Subcutaneous abdominal adipose tissue (tissue), 5 donors: Measurements from ENCODE around the gene OR4D2.
"Not testable (repeated sequence)": the region's sequence is repeated elsewhere in the genome, so short reads cannot be mapped to it uniquely, and the experiment has no call there.

Source experiments
- H3K27ac ChIP-seq: one replicate; pipeline ENCODE4 v1.7.0; 2013; ENCODE audit warnings: low read depth, mild to moderate bottlenecking, inconsistent platforms, low read length, moderate library complexity
- H3K27me3 ChIP-seq, 5 donors: one replicate each; pipeline ENCODE4 v1.7.0; 2013; ENCODE audit warnings: low read length in 5 of 5, inconsistent platforms in 1 of 5; ENCODE audit not compliant: control insufficient read depth in 5 of 5, insufficient read depth in 4 of 5
- H3K36me3 ChIP-seq, 5 donors: one replicate each; pipeline ENCODE4 v1.7.0; 2013; ENCODE audit warnings: low read length in 5 of 5; ENCODE audit not compliant: control insufficient read depth in 5 of 5, insufficient read depth in 5 of 5
- H3K4me1 ChIP-seq, 5 donors: one replicate each; pipeline ENCODE4 v1.7.0; 2013; ENCODE audit warnings: low read length in 5 of 5, mild to moderate bottlenecking in 3 of 5, moderate library complexity in 1 of 5; ENCODE audit not compliant: control insufficient read depth in 5 of 5, insufficient read depth in 5 of 5
- H3K4me3 ChIP-seq, 5 donors: one replicate each; pipeline ENCODE4 v1.7.0; 2013; ENCODE audit warnings: low read length in 5 of 5, low read depth in 1 of 5
- H3K9ac ChIP-seq, 5 donors: one replicate each; pipeline ENCODE4 v1.7.0; 2013; ENCODE audit warnings: low read length in 5 of 5, mild to moderate bottlenecking in 4 of 5, moderate library complexity in 3 of 5
- H3K9me3 ChIP-seq, 5 donors: one replicate each; pipeline ENCODE4 v1.7.0; 2013; ENCODE audit warnings: low read length in 5 of 5; ENCODE audit not compliant: control insufficient read depth in 5 of 5
- donor health status: healthy.
- donor health status: healthy.
- donor health status: healthy.
- donor health status: healthy.
- donor health status: healthy.

The OR4D2 gene

GRCh38 chr17:58166682-58167081 lies at the start of gene OR4D2:
Gene OR4D2 (plus strand): TSS chr17:58166982. CDS start chr17:58169656, 2,674 bp downstream.
- H3K27me3 ChIP-seq, result peaks cover 0 to 10% (median 6%) of the 10 kb centered on the region in 5 donors
- H3K27ac ChIP-seq, result no peak within 1 kb of the TSS
- no peaks in the 10 kb centered on the region for H3K9me3 ChIP-seq
- H3K4me3 ChIP-seq, result no peak within 1 kb of the TSS
- H3K36me3 ChIP-seq, result no peaks in the 10 kb centered on the region
- no peaks in the 10 kb centered on the region for H3K4me1 ChIP-seq
- H3K9ac ChIP-seq, result no peak within 1 kb of the TSS

DNA sequence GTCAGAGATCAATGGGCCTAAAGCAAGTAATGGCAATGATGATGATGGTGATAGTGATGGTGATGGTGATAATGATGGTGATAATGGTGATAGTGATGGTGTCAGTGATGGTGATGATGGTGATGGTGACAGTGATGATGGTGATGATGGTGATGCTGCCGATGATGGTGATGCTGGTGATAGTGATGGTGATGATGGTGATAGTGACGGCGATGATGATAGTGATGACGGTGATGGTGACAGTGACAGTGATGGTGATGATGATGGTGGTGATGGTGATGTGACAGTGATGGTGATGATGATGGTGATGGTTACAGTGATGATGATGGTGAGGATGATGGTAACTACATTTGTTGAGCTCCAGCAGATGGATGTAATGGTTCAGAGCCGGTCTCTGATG lies 49.4 kb upstream of the OR4D2 start:
- Histone ChIP-seq H3K27ac (no peak overlapping the region), H3K27me3 (peaks cover 3 to 13% (median 12%) of the 10 kb centered on the region in 5 donors), H3K4me1 (no peaks in the 10 kb centered on the region), H3K9me3 (no peaks in the 10 kb centered on the region), H3K9ac (no peak overlapping the region), H3K4me3 (no peak overlapping the region), H3K36me3 (no peaks in the 10 kb centered on the region)

DNA sequence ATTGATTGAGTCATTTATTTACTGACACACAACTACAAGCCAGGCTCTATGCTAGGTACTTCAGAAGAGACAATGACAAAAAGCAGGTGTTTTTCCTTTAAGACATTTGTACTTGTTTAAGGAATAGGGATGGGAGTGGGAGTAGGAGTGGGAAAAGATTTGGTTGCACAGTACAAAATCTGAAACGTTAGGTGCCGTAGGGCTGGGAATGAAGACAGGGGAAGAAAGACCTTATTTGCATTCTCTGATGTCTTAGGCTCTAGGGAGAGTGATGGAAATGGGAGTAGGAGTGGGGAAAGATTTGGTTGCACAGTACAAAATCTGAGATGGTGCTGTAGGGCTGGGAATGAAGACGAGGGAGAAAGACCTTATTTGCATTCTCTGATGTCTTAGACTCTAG lies 47.3 kb upstream of the OR4D2 start:
- peaks cover 3 to 13% (median 12%) of the 10 kb centered on the region in 5 donors for H3K27me3 ChIP-seq
- H3K4me3 ChIP-seq, result no peak overlapping the region
- H3K4me1 ChIP-seq, result no peaks in the 10 kb centered on the region
- H3K9ac ChIP-seq, result no peak overlapping the region
- no peak overlapping the region for H3K27ac ChIP-seq
- no peaks in the 10 kb centered on the region for H3K36me3 ChIP-seq
- H3K9me3 ChIP-seq, result no peaks in the 10 kb centered on the region

- Histone ChIP-seq H3K9ac (no peak overlapping the region), H3K4me1 (no peaks in the 10 kb centered on the region), H3K9me3 (no peaks in the 10 kb centered on the region), H3K4me3 (no peak overlapping the region), H3K27me3 (peaks cover 2 to 13% (median 10%) of the 10 kb centered on the region in 5 donors), H3K36me3 (no peaks in the 10 kb centered on the region), H3K27ac (no peak overlapping the region)
Observed at GRCh38 chr17:58120195-58120822, 46.5 kb upstream of the OR4D2 start.

DNA sequence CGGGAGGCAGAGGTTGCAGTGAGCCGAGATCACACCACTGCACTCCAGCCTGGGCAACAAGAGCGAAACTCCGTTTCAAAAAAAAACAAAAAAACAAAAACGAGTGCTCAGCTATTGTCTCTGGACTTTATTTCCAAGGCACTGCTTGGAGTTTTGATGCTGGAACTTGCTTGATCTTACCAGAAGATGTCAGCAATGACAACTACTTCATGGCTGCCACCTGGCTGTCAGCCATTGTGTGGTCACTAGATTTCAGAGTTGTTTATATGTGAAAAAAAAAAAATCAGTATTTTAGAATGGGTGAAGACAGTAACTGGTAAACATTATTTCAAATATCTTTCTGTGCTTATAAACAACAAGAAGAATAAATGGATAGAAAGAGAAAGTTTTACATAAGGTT lies 44.9 kb upstream of the OR4D2 start:
- Histone ChIP-seq H3K9me3 (no peaks in the 10 kb centered on the region), H3K4me1 (no peaks in the 10 kb centered on the region), H3K9ac (no peak overlapping the region), H3K27ac (no peak overlapping the region), H3K36me3 (no peaks in the 10 kb centered on the region), H3K27me3 (peaks cover 0 to 7% (median 2%) of the 10 kb centered on the region in 5 donors), H3K4me3 (no peak overlapping the region)

DNA sequence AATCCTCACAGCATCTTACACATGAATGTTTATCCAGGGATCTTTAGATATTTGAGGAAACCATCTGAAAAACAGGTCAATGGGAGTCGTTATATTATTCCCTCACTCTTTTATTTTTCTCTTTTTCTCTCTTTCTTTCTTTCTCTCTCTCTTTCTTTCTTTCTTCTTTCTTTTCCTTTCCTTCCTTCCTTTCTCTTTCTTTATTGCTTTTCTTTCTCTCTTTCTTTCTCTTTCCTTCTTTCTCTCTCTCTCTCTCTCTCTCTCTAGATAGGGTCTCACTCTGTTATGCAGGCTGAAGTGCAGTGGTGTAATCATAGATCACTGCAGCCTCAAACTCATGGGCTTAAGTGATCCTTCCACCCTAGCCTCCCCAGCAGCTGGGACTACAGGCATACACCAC lies 38.9 kb upstream of the OR4D2 start:
- Histone ChIP-seq H3K36me3 (no peaks in the 10 kb centered on the region), H3K4me1 (no peaks in the 10 kb centered on the region), H3K4me3 (no peak overlapping the region), H3K9me3 (no peaks in the 10 kb centered on the region), H3K27me3 (peaks cover 2 to 4% (median 4%) of the 10 kb centered on the region in 5 donors), H3K9ac (no peak overlapping the region), H3K27ac (no peak overlapping the region)

DNA sequence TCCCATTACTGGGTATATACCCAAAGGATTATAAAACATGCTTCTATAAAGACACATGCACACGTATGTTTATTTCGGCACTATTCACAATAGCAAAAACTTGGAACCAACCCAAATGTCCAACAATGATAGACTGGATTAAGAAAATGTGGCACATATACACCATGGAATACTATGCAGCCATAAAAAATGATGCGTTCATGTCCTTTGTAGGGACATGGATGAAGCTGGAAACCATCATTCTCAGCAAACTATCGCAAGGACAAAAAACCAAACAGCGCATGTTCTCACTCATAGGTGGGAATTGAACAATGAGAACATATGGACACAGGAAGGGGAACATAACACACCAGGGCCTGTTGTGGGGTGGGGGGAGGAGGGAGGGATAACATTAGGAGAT lies 34.1 kb upstream of the OR4D2 start:
- not testable (repeated sequence) for H3K4me3 ChIP-seq, H3K9ac ChIP-seq, H3K27ac ChIP-seq, H3K36me3 ChIP-seq, H3K4me1 ChIP-seq
- Histone ChIP-seq H3K27me3 (peaks cover 0 to 17% (median 8%) of the 10 kb centered on the region in 5 donors), H3K9me3 (peaks cover 0 to 14% (median 5%) of the 10 kb centered on the region in 5 donors)

GRCh38 chr17:58136669-58137279 lies 30.0 kb upstream of the OR4D2 start:
- Histone ChIP-seq H3K9ac (no peak overlapping the region), H3K4me1 (no peaks in the 10 kb centered on the region), H3K27me3 (peaks cover 0 to 13% (median 4%) of the 10 kb centered on the region in 5 donors), H3K27ac (no peak overlapping the region), H3K4me3 (no peak overlapping the region), H3K36me3 (no peaks in the 10 kb centered on the region), H3K9me3 (peaks cover 0 to 14% (median 5%) of the 10 kb centered on the region in 5 donors)

GRCh38 chr17:58141505-58141904 lies 25.3 kb upstream of the OR4D2 start:
- Histone ChIP-seq H3K27ac (no peak overlapping the region), H3K4me1 (no peaks in the 10 kb centered on the region), H3K36me3 (no peaks in the 10 kb centered on the region), H3K4me3 (no peak overlapping the region), H3K9me3 (peaks cover 8 to 30% (median 20%) of the 10 kb centered on the region in 5 donors), H3K9ac (no peak overlapping the region), H3K27me3 (peaks cover 0 to 4% (median 3%) of the 10 kb centered on the region in 5 donors)

DNA sequence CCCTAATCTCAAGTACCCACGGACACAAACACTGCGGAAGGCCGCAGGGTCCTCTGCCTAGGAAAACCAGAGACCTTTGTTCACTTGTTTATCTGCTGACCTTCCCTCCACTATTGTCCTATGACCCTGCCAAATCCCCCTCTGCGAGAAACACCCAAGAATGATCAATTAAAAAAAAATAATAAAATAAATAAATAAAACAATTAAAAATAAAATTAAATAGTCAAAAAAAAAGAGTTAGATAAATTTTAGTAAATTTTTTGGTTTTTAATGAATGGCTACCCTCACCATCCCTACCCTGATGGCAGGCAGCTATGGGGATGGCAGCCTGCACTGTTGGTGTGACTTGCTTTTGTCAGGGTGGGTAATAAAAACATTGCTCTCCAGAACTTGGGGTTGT lies 23.4 kb upstream of the OR4D2 start:
- peaks cover 10 to 31% (median 20%) of the 10 kb centered on the region in 5 donors for H3K9me3 ChIP-seq
- not testable (repeated sequence) for H3K9ac ChIP-seq, H3K27me3 ChIP-seq, H3K27ac ChIP-seq, H3K4me3 ChIP-seq, H3K36me3 ChIP-seq, H3K4me1 ChIP-seq
